Upper lobe of left lung (tissue), 4 donors: ENCODE data around the gene CLEC16A.

Source experiments
- POLR2A ChIP-seq, 4 donors: fragments of 450-650 bp; IDR thresholded peaks; one replicate each; pipeline ENCODE4 v1.5.1; 2016 to 2017; ENCODE audit warnings: antibody characterized with exemption in 4 of 4, mild to moderate bottlenecking in 2 of 4
- POLR2AphosphoS5 ChIP-seq, 2 donors: sonication (generic); formaldehyde crosslinking; IDR thresholded peaks; one replicate each; pipeline ENCODE4 v1.5.1; 2017; ENCODE audit warnings: antibody characterized with exemption in 2 of 2
- TF ChIP-seq, protein P1 (sequence below), 6 experiments: fragments of 450-650 bp in 4 of 6; fragments of 200-600 bp in 2 of 6; sonication (generic) in 2 of 6; IDR thresholded peaks; one replicate each; pipeline ENCODE4 v1.5.1; 2016 to 2019; ENCODE audit warnings: antibody characterized with exemption in 6 of 6

DNA sequence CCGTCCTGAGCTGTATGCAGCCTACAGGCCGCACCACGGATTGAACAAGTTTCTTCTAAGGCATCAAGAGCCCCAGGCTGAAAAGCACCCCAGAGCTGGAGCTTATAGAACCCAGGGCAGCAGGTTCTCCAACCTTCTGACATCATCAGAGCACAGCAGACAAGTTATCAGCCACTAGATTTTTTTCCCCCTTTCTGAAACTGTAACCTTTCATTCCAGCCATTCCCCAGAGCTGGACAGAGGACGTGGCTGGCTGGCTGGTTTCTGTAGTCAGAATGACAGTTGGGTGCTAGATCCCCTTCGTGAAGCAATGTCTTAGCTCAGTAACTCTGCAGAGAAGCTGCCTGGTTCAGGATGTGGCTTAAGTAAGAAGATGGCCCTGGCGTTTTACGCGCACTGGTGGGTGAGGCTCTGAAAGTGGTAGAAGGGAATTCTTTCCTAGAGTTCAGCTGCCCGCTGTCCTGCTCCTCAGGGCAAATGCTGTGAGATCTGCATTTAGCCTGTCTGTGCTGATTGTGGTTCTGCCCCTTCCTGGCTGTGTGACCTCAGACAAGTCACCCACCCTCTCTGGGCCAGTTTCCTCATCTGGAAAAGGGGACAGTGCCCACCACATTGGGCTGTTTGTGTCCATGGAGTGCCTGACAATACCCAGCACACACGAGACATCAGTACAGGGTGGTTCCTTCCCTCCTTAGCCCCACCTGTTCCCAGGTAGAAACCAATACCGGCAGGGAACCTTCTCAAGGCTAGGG is 11.2 kb upstream of the CLEC16A start:
- TF ChIP-seq, protein P1, sequence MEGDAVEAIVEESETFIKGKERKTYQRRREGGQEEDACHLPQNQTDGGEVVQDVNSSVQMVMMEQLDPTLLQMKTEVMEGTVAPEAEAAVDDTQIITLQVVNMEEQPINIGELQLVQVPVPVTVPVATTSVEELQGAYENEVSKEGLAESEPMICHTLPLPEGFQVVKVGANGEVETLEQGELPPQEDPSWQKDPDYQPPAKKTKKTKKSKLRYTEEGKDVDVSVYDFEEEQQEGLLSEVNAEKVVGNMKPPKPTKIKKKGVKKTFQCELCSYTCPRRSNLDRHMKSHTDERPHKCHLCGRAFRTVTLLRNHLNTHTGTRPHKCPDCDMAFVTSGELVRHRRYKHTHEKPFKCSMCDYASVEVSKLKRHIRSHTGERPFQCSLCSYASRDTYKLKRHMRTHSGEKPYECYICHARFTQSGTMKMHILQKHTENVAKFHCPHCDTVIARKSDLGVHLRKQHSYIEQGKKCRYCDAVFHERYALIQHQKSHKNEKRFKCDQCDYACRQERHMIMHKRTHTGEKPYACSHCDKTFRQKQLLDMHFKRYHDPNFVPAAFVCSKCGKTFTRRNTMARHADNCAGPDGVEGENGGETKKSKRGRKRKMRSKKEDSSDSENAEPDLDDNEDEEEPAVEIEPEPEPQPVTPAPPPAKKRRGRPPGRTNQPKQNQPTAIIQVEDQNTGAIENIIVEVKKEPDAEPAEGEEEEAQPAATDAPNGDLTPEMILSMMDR (IDR thresholded peaks at IDR 0.05): no peak
- TF ChIP-seq POLR2A (IDR thresholded peaks at IDR 0.05) (no peak), POLR2AphosphoS5 (IDR thresholded peaks at IDR 0.05) (no peak)
